Parathyroid adenoma (tissue), 2 donors: Measurements from ENCODE around the gene CEP83.
"Not testable (repeated sequence)": the region's sequence is repeated elsewhere in the genome, so short reads cannot be mapped to it uniquely, and the experiment has no call there.

Experiments used
- H2AFZ ChIP-seq: fragments of 300-600 bp; sonication (generic); one replicate; pipeline ENCODE4 v1.7.0; 2017; ENCODE audit warnings: antibody characterized with exemption, mild to moderate bottlenecking
- H3K27ac ChIP-seq: fragments of 300-600 bp; sonication (generic); one replicate; pipeline ENCODE4 v1.7.0; 2017
- H3K27me3 ChIP-seq: fragments of 300-600 bp; sonication (generic); one replicate; pipeline ENCODE4 v1.7.0; 2017; ENCODE audit warnings: low read length; ENCODE audit not compliant: control insufficient read depth, insufficient read depth
- H3K36me3 ChIP-seq: fragments of 300-600 bp; sonication (generic); one replicate; pipeline ENCODE4 v1.7.0; 2017; ENCODE audit warnings: low read length; ENCODE audit not compliant: control insufficient read depth, insufficient read depth
- H3K4me1 ChIP-seq: fragments of 300-600 bp; sonication (generic); one replicate; pipeline ENCODE4 v1.7.0; 2017; ENCODE audit warnings: control low read depth
- H3K4me2 ChIP-seq: fragments of 300-600 bp; sonication (generic); one replicate; pipeline ENCODE4 v1.7.0; 2017; ENCODE audit warnings: low read length
- H3K4me3 ChIP-seq: fragments of 300-600 bp; sonication (generic); one replicate; pipeline ENCODE4 v1.7.0; 2017; ENCODE audit warnings: low read depth, low read length
- H3K79me2 ChIP-seq: fragments of 300-600 bp; sonication (generic); one replicate; pipeline ENCODE4 v1.7.0; 2017; ENCODE audit warnings: control low read depth
- H3K9ac ChIP-seq: fragments of 300-600 bp; sonication (generic); one replicate; pipeline ENCODE4 v1.7.0; 2017; ENCODE audit warnings: mild to moderate bottlenecking
- H3K9me3 ChIP-seq: fragments of 300-600 bp; sonication (generic); one replicate; pipeline ENCODE4 v1.7.0; 2017; ENCODE audit warnings: low read length; ENCODE audit not compliant: control insufficient read depth
- CTCF ChIP-seq: fragments of 300-600 bp; sonication (generic); IDR thresholded peaks from one replicate; pipeline ENCODE4 v1.7.0; 2017; ENCODE audit warnings: antibody characterized with exemption, mild to moderate bottlenecking
- donor health status: primary hyperparathyroidism.

The CEP83 gene

GRCh38 chr12:94460616-94460959, 921 bp upstream of the CEP83 start:
- Histone ChIP-seq H3K36me3 (no peaks in the 10 kb centered on the region), H3K27me3 (no peaks in the 10 kb centered on the region), H3K27ac (peak overlapping the region; percentile 78), H3K79me2 (no peaks in the 10 kb centered on the region), H2AFZ (peak overlapping the region; percentile 93), H3K4me2 (peak overlapping the region; percentile 98), H3K9ac (peak overlapping the region; percentile 1), H3K4me1 (no peaks in the 10 kb centered on the region), H3K9me3 (no peaks in the 10 kb centered on the region), H3K4me3 (peak overlapping the region; percentile 88)
- no peak for TF ChIP-seq CTCF

GRCh38 chr12:94458877-94459727, 565 bp downstream of the CEP83 start:
- Histone ChIP-seq H3K9me3 (no peaks in the 10 kb centered on the region), H2AFZ (peak overlapping the region; percentile 93), H3K9ac (no peak overlapping the region), H3K4me1 (no peaks in the 10 kb centered on the region), H3K4me3 (peak overlapping the region; percentile 88), H3K27ac (peak overlapping the region; percentile 78), H3K36me3 (no peaks in the 10 kb centered on the region), H3K4me2 (peak overlapping the region; percentile 98), H3K27me3 (no peaks in the 10 kb centered on the region), H3K79me2 (no peaks in the 10 kb centered on the region)
- TF ChIP-seq CTCF = no peak

- no peak overlapping the region for H3K4me3 ChIP-seq
- no peak for TF ChIP-seq CTCF
- no peak overlapping the region for H3K27ac ChIP-seq
Measured at GRCh38 chr12:94457311-94457710, 2.4 kb downstream of the CEP83 start.

GRCh38 chr12:94454318-94454717, 5.3 kb downstream of the CEP83 start:
- not testable (repeated sequence) for H3K4me1 ChIP-seq, H3K9ac ChIP-seq, H3K36me3 ChIP-seq, H3K4me3 ChIP-seq, H3K9me3 ChIP-seq, H3K79me2 ChIP-seq, H3K27me3 ChIP-seq, H2AFZ ChIP-seq, H3K27ac ChIP-seq, H3K4me2 ChIP-seq

More at GRCh38 chr12:94457311-94457710, 2.4 kb downstream of the CEP83 start:
- Histone ChIP-seq H3K4me1 (no peaks in the 10 kb centered on the region), H3K9ac (no peak overlapping the region), H3K9me3 (no peaks in the 10 kb centered on the region), H3K4me2 (no peak overlapping the region), H3K36me3 (no peaks in the 10 kb centered on the region), H2AFZ (no peak overlapping the region), H3K27me3 (no peaks in the 10 kb centered on the region), H3K79me2 (peaks cover 2% of the 10 kb centered on the region)

GRCh38 chr12:94445662-94446061, 14.0 kb downstream of the CEP83 start:
- Histone ChIP-seq H2AFZ (no peak overlapping the region), H3K36me3 (no peaks in the 10 kb centered on the region), H3K27ac (no peak overlapping the region), H3K4me3 (no peak overlapping the region), H3K9ac (no peak overlapping the region), H3K79me2 (peaks cover 6% of the 10 kb centered on the region), H3K4me1 (no peaks in the 10 kb centered on the region), H3K4me2 (no peak overlapping the region), H3K9me3 (no peaks in the 10 kb centered on the region), H3K27me3 (no peaks in the 10 kb centered on the region)
- TF ChIP-seq CTCF = no peak
